ENCODE data around the gene APOL3.
A peak's percentile ranks its signal among the peaks of the same experiment; 100 is the strongest.
"Not testable (repeated sequence)": the region's sequence is repeated elsewhere in the genome, so short reads cannot be mapped to it uniquely, and the experiment has no call there.

Gene APOL3

GRCh38 chr22:36162127-36163034 is 1.8 kb upstream of the APOL3 start:
- no peaks in the 10 kb centered on the region for H3K36me3 Mint-ChIP-seq (ENCODE audit: low read depth)
- peak overlapping the region; percentile 81 for H3K27ac Mint-ChIP-seq
- intact Hi-C loops (cut with micrococcal nuclease): no loop called here
- no peak overlapping the region for H3K4me3 Mint-ChIP-seq
- H3K4me1 Mint-ChIP-seq (ENCODE audit: low read depth): peaks cover 98% of the 10 kb centered on the region
- H3K27me3 Mint-ChIP-seq: no peaks in the 10 kb centered on the region
- no peaks in the 10 kb centered on the region for H3K9me3 Mint-ChIP-seq

DNA sequence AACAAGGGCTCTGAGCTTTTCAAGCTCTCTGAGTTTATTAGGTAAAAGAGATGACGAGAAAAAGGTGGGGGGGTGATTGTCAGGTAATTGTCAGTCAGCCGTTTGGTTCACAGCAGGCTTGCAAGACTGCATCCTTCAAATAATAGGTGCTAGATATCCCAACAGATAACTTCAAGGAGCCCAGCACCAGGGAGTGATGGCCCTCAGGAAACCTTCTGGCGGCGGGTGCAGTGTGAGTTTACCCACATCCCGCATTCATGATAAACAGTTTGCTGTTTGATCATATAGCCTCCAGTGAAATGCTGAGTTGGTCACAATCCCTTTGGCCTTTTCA is 1.2 kb upstream of the APOL3 start:
- Mint-ChIP-seq H3K27ac (peak overlapping the region; percentile 82), H3K4me1 (ENCODE audit: low read depth) (peaks cover 99% of the 10 kb centered on the region)
- H3K4me3 Mint-ChIP-seq; H3K27me3 Mint-ChIP-seq; intact Hi-C loops (cut with micrococcal nuclease); H3K9me3 Mint-ChIP-seq; H3K36me3 Mint-ChIP-seq (ENCODE audit: low read depth): not testable (repeated sequence)

GRCh38 chr22:36156515-36157419 is 3.8 kb downstream of the APOL3 start:
- peak overlapping the region; percentile 87 for H3K4me3 Mint-ChIP-seq
- intact Hi-C loops (cut with micrococcal nuclease): loop anchor here (10.0 kb wide), 1 partner anchor 68 kb away; no protein-coding TSS in a partner anchor
- peaks cover 76% of the 10 kb centered on the region for H3K4me1 Mint-ChIP-seq (ENCODE audit: low read depth)
- H3K27me3 Mint-ChIP-seq: no peaks in the 10 kb centered on the region
- H3K9me3 Mint-ChIP-seq: no peaks in the 10 kb centered on the region
- peaks cover 7% of the 10 kb centered on the region for H3K36me3 Mint-ChIP-seq (ENCODE audit: low read depth)
- H3K27ac Mint-ChIP-seq: peak overlapping the region; percentile 97

DNA sequence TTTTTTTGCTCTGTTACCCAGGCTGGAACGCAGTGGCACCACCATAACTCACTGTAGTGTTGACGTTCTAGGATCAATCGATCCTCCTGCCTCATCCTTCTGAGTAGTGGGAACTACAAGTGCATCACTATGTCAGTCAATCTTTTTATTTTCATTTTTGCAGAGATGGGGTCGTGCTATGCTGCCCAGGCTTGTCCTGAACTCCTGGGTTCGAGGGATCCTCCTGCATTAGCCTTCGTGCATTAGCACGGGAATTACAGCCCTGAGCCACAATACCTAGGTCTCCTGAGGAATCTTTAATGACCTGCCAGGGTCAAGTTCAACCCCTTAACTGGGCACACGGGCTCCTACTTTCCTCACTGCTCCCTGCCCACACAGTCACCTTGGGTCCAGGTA is 4.4 kb downstream of the APOL3 start:
- Mint-ChIP-seq H3K4me3 (peak overlapping the region; percentile 87), H3K27me3 (no peaks in the 10 kb centered on the region), H3K9me3 (no peaks in the 10 kb centered on the region), H3K36me3 (ENCODE audit: low read depth) (peaks cover 7% of the 10 kb centered on the region), H3K4me1 (ENCODE audit: low read depth) (peaks cover 76% of the 10 kb centered on the region), H3K27ac (peak overlapping the region; percentile 97)
- intact Hi-C loops (cut with micrococcal nuclease): loop anchor here (10.0 kb wide), 1 partner anchor 69 kb away; no protein-coding TSS in a partner anchor

- Mint-ChIP-seq H3K27ac (peak overlapping the region; percentile 97), H3K36me3 (ENCODE audit: low read depth) (peaks cover 7% of the 10 kb centered on the region), H3K9me3 (no peaks in the 10 kb centered on the region), H3K4me3 (peak overlapping the region; percentile 35), H3K27me3 (no peaks in the 10 kb centered on the region), H3K4me1 (ENCODE audit: low read depth) (peaks cover 76% of the 10 kb centered on the region)
- intact Hi-C loops (cut with micrococcal nuclease): loop anchor here (10.0 kb wide), 1 partner anchor 69 kb away; no protein-coding TSS in a partner anchor
Measured at GRCh38 chr22:36155702-36156101, 4.9 kb downstream of the APOL3 start.

- Mint-ChIP-seq H3K27ac (peak overlapping the region; percentile 97), H3K4me3 (no peak overlapping the region), H3K4me1 (ENCODE audit: low read depth) (peaks cover 76% of the 10 kb centered on the region), H3K27me3 (no peaks in the 10 kb centered on the region), H3K36me3 (ENCODE audit: low read depth) (peaks cover 7% of the 10 kb centered on the region), H3K9me3 (no peaks in the 10 kb centered on the region)
- intact Hi-C loops (cut with micrococcal nuclease): loop anchor here (10.0 kb wide), 1 partner anchor 70 kb away; no protein-coding TSS in a partner anchor
Measured at GRCh38 chr22:36154423-36154945, 6.1 kb downstream of the APOL3 start.

DNA sequence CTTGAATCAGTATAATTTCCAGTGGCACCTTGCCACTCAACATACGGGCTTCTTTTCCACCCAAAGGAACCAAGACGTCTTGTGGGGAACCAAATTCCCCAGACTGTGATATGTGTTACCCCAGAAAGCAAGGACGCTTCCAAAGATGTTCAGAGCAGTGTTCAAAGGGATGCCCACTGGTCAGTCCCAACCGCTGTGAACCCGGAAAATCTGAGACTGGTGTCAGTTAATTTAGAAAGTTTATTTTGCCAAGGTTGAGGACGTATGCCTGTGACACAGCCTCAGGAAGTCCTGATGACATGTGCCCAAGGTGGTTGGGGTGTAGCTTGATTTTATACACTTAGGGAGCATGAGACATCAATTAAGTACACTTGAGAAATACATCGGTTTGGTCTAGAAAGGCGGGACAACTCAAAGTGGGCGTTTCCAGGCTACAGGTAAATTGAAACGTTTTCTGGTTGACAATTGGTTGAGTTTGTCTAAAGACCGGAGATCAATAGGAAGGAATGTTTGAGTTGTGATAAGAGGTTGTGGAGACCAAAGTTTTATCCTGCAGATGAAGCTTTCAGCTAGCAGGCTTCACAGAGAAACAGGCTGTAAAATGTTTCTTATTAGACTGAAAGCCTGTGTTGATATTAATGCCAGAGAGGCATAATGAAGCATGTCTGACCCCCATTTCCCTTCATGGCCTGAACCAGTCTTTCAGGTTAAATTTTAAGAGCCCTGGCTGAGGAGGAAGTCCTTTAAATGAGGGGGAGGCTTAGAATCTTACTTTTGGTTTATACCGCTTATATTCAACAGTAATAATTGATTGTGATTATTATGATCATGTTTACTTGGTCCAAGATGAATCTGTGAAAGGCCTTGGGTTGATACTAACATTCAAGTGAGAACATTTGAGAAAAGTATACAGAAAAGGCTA is 6.8 kb downstream of the APOL3 start:
- no peaks in the 10 kb centered on the region for H3K9me3 Mint-ChIP-seq
- H3K27me3 Mint-ChIP-seq: no peaks in the 10 kb centered on the region
- intact Hi-C loops (cut with micrococcal nuclease): loop anchor here (10.0 kb wide), 1 partner anchor 71 kb away; no protein-coding TSS in a partner anchor
- peaks cover 12% of the 10 kb centered on the region for H3K36me3 Mint-ChIP-seq (ENCODE audit: low read depth)
- no peak overlapping the region for H3K27ac Mint-ChIP-seq
- H3K4me3 Mint-ChIP-seq: no peak overlapping the region
- peaks cover 76% of the 10 kb centered on the region for H3K4me1 Mint-ChIP-seq (ENCODE audit: low read depth)

DNA sequence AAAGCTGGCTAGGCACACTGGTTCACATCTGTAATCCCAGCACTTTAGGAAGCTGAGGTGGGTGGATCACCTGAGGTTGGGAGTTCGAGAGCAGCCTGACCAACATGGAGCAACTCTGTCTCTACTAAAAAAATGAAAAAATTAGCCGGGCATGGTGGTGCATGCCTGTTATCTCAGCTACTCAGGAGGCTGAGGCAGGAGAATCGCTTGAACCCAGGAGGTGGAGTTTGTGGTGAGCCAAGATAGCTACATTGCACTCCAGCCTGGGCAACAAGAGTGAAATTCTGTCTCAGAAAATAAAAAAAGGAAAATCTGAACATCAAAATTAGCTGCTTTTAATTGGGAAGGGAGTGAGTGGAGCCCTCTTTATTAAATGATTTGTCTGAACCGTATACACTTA is 7.7 kb downstream of the APOL3 start:
- not testable (repeated sequence) for H3K9me3 Mint-ChIP-seq, H3K27me3 Mint-ChIP-seq, H3K4me3 Mint-ChIP-seq, H3K27ac Mint-ChIP-seq
- Mint-ChIP-seq H3K4me1 (ENCODE audit: low read depth) (peaks cover 75% of the 10 kb centered on the region), H3K36me3 (ENCODE audit: low read depth) (peaks cover 22% of the 10 kb centered on the region)
- intact Hi-C loops (cut with micrococcal nuclease): loop anchor here (10.0 kb wide), 1 partner anchor 72 kb away; no protein-coding TSS in a partner anchor

- intact Hi-C loops (cut with micrococcal nuclease): loop anchor here (10.0 kb wide), 1 partner anchor 73 kb away; no protein-coding TSS in a partner anchor
- peaks cover 29% of the 10 kb centered on the region for H3K36me3 Mint-ChIP-seq (ENCODE audit: low read depth)
- no peak overlapping the region for H3K4me3 Mint-ChIP-seq
- H3K27me3 Mint-ChIP-seq: no peaks in the 10 kb centered on the region
- H3K4me1 Mint-ChIP-seq (ENCODE audit: low read depth): peaks cover 68% of the 10 kb centered on the region
- H3K27ac Mint-ChIP-seq: no peak overlapping the region
- no peaks in the 10 kb centered on the region for H3K9me3 Mint-ChIP-seq
Measured at GRCh38 chr22:36152088-36152487, 8.5 kb downstream of the APOL3 start.

DNA sequence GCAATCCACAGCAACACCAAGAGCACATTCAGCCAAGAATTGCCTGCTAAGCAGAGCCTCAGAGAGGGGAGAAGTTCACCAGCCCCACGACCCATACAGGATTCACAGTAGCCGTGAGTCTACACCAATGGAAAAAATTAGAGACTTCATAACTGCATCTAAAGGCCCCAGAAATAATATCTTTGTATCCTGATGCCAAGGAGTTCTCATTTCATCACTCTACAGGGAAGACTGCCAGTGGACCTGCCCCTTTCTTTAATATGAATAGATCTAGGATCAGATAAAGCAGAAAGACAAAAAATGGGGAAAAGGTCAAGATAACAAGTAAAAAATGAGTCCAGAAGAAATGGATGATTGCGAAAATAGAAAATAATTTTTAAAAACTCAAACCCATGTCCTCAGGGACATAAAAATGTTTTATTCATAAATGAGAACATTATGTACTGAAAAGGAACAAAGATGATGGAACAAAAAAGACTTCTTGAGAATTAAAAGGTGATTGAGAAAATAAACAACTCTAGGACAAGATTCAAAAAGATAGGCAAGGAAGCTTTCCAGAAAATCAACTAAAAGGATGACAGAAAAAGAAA is 9.5 kb downstream of the APOL3 start:
- intact Hi-C loops (cut with micrococcal nuclease): loop anchor here (10.0 kb wide), 1 partner anchor 74 kb away; no protein-coding TSS in a partner anchor
- Mint-ChIP-seq H3K4me1 (ENCODE audit: low read depth) (peaks cover 58% of the 10 kb centered on the region), H3K9me3 (no peaks in the 10 kb centered on the region), H3K4me3 (no peak overlapping the region), H3K27ac (no peak overlapping the region), H3K36me3 (ENCODE audit: low read depth) (peaks cover 22% of the 10 kb centered on the region), H3K27me3 (no peaks in the 10 kb centered on the region)

DNA sequence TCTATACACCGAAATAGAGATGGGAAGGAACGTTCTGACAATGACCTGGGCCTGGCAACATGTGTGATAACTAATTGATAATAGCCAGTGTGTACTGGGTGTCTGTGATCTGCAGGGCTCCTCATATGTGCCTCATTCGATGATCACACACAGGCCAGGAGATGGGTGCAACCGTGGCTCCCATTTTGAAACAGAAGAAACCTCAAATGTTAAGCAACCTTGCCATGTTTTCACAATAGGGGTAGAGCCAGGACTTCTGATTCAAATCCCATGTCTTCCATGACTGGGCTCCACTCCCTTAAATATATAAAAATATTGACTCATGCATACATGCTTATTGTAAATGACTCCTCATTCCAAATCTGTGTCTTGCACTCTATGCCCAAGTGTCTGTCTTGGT is 11.1 kb downstream of the APOL3 start:
- Mint-ChIP-seq H3K36me3 (ENCODE audit: low read depth) (peaks cover 28% of the 10 kb centered on the region), H3K4me3 (no peak overlapping the region), H3K27me3 (no peaks in the 10 kb centered on the region), H3K4me1 (ENCODE audit: low read depth) (peaks cover 54% of the 10 kb centered on the region), H3K9me3 (no peaks in the 10 kb centered on the region), H3K27ac (no peak overlapping the region)
- intact Hi-C loops (cut with micrococcal nuclease): no loop called here

GRCh38 chr22:36148411-36148810 is 12.1 kb downstream of the APOL3 start:
- no peaks in the 10 kb centered on the region for H3K9me3 Mint-ChIP-seq
- H3K27ac Mint-ChIP-seq: peak overlapping the region; percentile 12
- no peak overlapping the region for H3K4me3 Mint-ChIP-seq
- H3K4me1 Mint-ChIP-seq (ENCODE audit: low read depth): peaks cover 53% of the 10 kb centered on the region
- intact Hi-C loops (cut with micrococcal nuclease): no loop called here
- peaks cover 38% of the 10 kb centered on the region for H3K36me3 Mint-ChIP-seq (ENCODE audit: low read depth)
- H3K27me3 Mint-ChIP-seq: no peaks in the 10 kb centered on the region
